ENCODE measurements around the gene NCK2.

GRCh38 chr2:105770149-105770548 is 25.4 kb downstream of the NCK2 start:
- TF ChIP-seq CTCF (IDR thresholded peaks at IDR 0.05; ENCODE audit: insufficient read depth, low read length, poor library complexity, severe bottlenecking) (no peak), EZH2phosphoT487 (conservative IDR thresholded peaks at IDR 0.05; ENCODE audit: low read length) (no peak)
